HEK293T (cell line): Measurements from ENCODE around the gene TRPM3.

ENCODE experiments used
- CTCF ChIA-PET: fragments of 350-600 bp; formaldehyde crosslinking; extraction: SDS; loops from one replicate; lab custom pipeline; 2021; ENCODE audit warnings: antibody characterized with exemption, inconsistent platforms; lab: Yijun Ruan, JAX
- POLR2A ChIA-PET: fragments of 350-600 bp; formaldehyde crosslinking; extraction: SDS; loops from one replicate; lab custom pipeline; 2020; ENCODE audit warnings: antibody characterized with exemption, inconsistent platforms; lab: Yijun Ruan, JAX
- DNase-seq: peaks from one replicate; pipeline ENCODE4 v3.0.0; 2012; ENCODE audit warnings: mixed read lengths; ENCODE audit errors: extremely low spot score
- ARNT ChIP-seq: fragments of 450-650 bp; IDR thresholded peaks from 2 replicates; pipeline ENCODE4 v1.6.1; 2017; ENCODE audit warnings: mild to moderate bottlenecking
- BHLHE40 ChIP-seq: fragments of 450-650 bp; IDR thresholded peaks from 2 replicates; pipeline ENCODE4 v1.6.1; 2016; ENCODE audit warnings: mild to moderate bottlenecking, moderate library complexity, borderline replicate concordance
- CTBP1 ChIP-seq: fragments of 450-650 bp; IDR thresholded peaks from 2 replicates; pipeline ENCODE4 v1.6.1; 2016; ENCODE audit warnings: borderline replicate concordance
- ELF4 ChIP-seq: fragments of 450-650 bp; IDR thresholded peaks from 2 replicates; pipeline ENCODE4 v1.6.1; 2017; ENCODE audit warnings: antibody characterized with exemption
- FOXA1 ChIP-seq: fragments of 450-650 bp; IDR thresholded peaks from 2 replicates; pipeline ENCODE4 v1.6.1; 2016; ENCODE audit warnings: mild to moderate bottlenecking
- FOXK2 ChIP-seq: fragments of 450-650 bp; IDR thresholded peaks from 2 replicates; pipeline ENCODE4 v1.6.1; 2016; ENCODE audit warnings: mild to moderate bottlenecking
- FOXM1 ChIP-seq: fragments of 450-650 bp; IDR thresholded peaks from 2 replicates; pipeline ENCODE4 v1.6.1; 2017; ENCODE audit warnings: mild to moderate bottlenecking, borderline replicate concordance
- HDGF ChIP-seq: fragments of 450-650 bp; IDR thresholded peaks from 2 replicates; pipeline ENCODE4 v1.6.1; 2017; ENCODE audit warnings: antibody characterized with exemption, borderline replicate concordance
- L3MBTL2 ChIP-seq: fragments of 450-650 bp; conservative IDR thresholded peaks from 2 replicates; pipeline ENCODE4 v1.6.1; 2016; ENCODE audit warnings: mild to moderate bottlenecking
- LEF1 ChIP-seq: fragments of 450-650 bp; IDR thresholded peaks from 2 replicates; pipeline ENCODE4 v1.6.1; 2017; ENCODE audit warnings: mild to moderate bottlenecking, borderline replicate concordance
- NFRKB ChIP-seq: fragments of 450-650 bp; IDR thresholded peaks from 2 replicates; pipeline ENCODE4 v1.6.1; 2016; ENCODE audit warnings: mild to moderate bottlenecking, moderate library complexity
- PKNOX1 ChIP-seq: fragments of 450-650 bp; IDR thresholded peaks from 2 replicates; pipeline ENCODE4 v1.6.1; 2016
- SP1 ChIP-seq: fragments of 450-650 bp; IDR thresholded peaks from 2 replicates; pipeline ENCODE4 v1.6.1; 2017
- SUZ12 ChIP-seq: fragments of 450-650 bp; IDR thresholded peaks from 2 replicates; pipeline ENCODE4 v1.6.1; 2016; ENCODE audit warnings: mild to moderate bottlenecking
- TARDBP ChIP-seq: fragments of 450-650 bp; IDR thresholded peaks from 2 replicates; pipeline ENCODE4 v1.6.1; 2016
- ZNF384 ChIP-seq: fragments of 450-650 bp; IDR thresholded peaks from 2 replicates; pipeline ENCODE4 v1.6.1; 2016

TRPM3 gene

GRCh38 chr9:71108937-71109336, 12.5 kb downstream of the TRPM3 start:
- no peak for DNase-seq
- no peak for TF ChIP-seq FOXK2
- no peak for TF ChIP-seq SUZ12
- TF ChIP-seq PKNOX1, result no peak
- no peak for TF ChIP-seq ZNF384
- no peak for TF ChIP-seq BHLHE40
- POLR2A ChIA-PET, result no interaction called here
- CTCF ChIA-PET, result no interaction called here

- DNase-seq, result no peak
- ChIA-PET POLR2A (no interaction called here), CTCF (no interaction called here)
- TF ChIP-seq FOXK2 (no peak), CTBP1 (no peak), SP1 (no peak), L3MBTL2 (no peak), FOXA1 (no peak), ZNF384 (no peak)
These were observed 14.4 kb downstream of the TRPM3 start for GRCh38 chr9:71106992-71107391.

GRCh38 chr9:71105192-71105591, 16.2 kb downstream of the TRPM3 start:
- ChIA-PET CTCF (interaction anchor here (0.6 kb wide), 1 partner anchor 1555 kb away, joined by 3 read pairs; no protein-coding TSS in a partner anchor), POLR2A (no interaction called here)
- no peak for TF ChIP-seq ARNT
- TF ChIP-seq FOXM1, result no peak
- TF ChIP-seq ZNF384, result no peak
- no peak for TF ChIP-seq TARDBP
- no peak for TF ChIP-seq ELF4
- no peak for TF ChIP-seq SP1
- TF ChIP-seq CTBP1, result no peak
- no peak for TF ChIP-seq FOXA1
- no peak for TF ChIP-seq NFRKB
- no peak for TF ChIP-seq HDGF
- TF ChIP-seq PKNOX1, result no peak
- no peak for DNase-seq

GRCh38 chr9:71098801-71099200, 22.6 kb downstream of the TRPM3 start:
- TF ChIP-seq SUZ12, result no peak
- CTCF ChIA-PET, result no interaction called here
- DNase-seq, result no peak
- POLR2A ChIA-PET, result no interaction called here

- no peak for DNase-seq
- ChIA-PET CTCF (no interaction called here), POLR2A (no interaction called here)
- TF ChIP-seq LEF1, result no peak
- TF ChIP-seq HDGF, result no peak
- no peak for TF ChIP-seq BHLHE40
- no peak for TF ChIP-seq L3MBTL2
- TF ChIP-seq NFRKB, result no peak
- no peak for TF ChIP-seq SP1
- TF ChIP-seq TARDBP, result no peak
- no peak for TF ChIP-seq FOXM1
- no peak for TF ChIP-seq SUZ12
- no peak for TF ChIP-seq ELF4
- TF ChIP-seq ZNF384, result no peak
- no peak for TF ChIP-seq FOXK2
- TF ChIP-seq ARNT, result no peak
- no peak for TF ChIP-seq CTBP1
- no peak for TF ChIP-seq FOXA1
- TF ChIP-seq PKNOX1, result no peak
These were observed 23.8 kb downstream of the TRPM3 start for GRCh38 chr9:71097671-71098070.

GRCh38 chr9:71096421-71097108, 24.9 kb downstream of the TRPM3 start:
- ChIA-PET POLR2A (no interaction called here), CTCF (no interaction called here)
- no peak for DNase-seq
- TF ChIP-seq SUZ12 (no peak), LEF1 (no peak), ZNF384 (no peak), ARNT (no peak)

- no peak for TF ChIP-seq SP1
- ChIA-PET CTCF (no interaction called here), POLR2A (no interaction called here)
- DNase-seq, result no peak
These were observed 26.6 kb downstream of the TRPM3 start for GRCh38 chr9:71094708-71095251.
